ENCODE data around the gene TMEM164.

DNA sequence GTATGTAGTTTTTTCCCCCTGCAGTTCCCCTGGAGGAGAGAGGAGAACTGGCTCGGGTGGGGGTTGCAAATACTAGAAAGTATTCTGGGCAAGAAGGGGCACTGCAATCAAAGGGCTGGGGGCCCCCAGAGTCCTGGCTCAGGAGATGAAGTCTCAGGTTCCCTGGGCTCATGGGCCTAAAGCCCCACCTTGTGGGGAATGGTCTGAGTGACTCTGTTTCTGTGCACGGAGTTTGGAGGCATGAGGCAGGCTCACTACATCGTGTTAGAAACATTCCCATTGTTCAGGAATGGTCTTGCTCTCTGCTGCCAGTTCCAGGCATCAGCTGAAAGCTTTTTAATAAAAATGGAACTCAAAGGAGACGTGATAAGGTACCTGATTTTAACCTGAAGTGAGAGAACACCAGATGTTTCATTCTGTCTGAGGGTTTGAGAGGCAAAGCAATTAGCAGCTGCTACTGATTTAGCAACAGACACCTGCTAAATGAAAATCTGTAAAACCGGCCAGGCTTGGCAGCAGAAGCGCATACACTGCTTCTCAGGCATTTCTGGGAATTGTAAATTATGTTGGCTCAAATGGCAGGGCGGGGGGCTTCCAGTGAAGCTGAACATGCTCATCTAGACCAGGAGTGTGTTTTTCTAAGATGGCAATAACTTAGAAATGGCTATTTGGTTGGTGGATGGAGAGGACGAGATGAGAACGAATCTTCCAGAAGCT is 122.7 kb downstream of the TMEM164 start:
- no peak for TF ChIP-seq CTCF (IDR thresholded peaks at IDR 0.05)
- no peak for TF ChIP-seq POLR2A (IDR thresholded peaks at IDR 0.05)
- no peak for TF ChIP-seq EP300 (IDR thresholded peaks at IDR 0.05)
